Measurements from ENCODE around the gene DCC.

DNA sequence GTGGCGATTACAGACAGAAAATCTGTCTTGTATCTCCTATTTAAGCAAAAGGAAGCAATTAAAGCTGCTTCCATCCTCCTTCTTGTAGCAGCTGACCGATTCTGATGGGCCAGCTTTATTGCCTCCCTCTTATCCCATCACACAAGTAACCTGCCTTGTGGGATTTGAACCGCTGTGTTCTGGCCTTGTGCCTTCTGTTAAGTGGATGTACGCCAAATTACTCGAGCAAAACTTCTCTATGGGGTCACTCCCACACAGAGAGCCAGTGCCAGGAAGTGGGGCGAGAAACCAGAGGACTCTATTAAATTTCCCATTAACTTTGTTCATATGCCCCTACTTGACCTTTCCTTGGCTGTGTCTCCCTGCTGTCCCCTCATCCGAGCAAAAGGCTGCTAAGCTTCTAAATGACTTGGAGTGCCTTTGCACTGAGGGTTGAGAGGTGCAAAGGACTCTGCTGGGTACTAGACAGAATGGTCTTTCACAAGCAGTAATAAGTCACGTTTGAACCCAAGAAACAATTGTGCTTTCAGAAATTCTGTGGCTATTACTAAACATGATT, 1212.0 kb downstream of the DCC start:
- no peak for TF ChIP-seq TARDBP (IDR thresholded peaks at IDR 0.05)
- TF ChIP-seq ZNF384 (IDR thresholded peaks at IDR 0.05) = no peak
- no peak for TF ChIP-seq FOXM1 (IDR thresholded peaks at IDR 0.05; ENCODE audit: borderline replicate concordance)
- no peak for TF ChIP-seq ELF4 (IDR thresholded peaks at IDR 0.05)
- no peak for TF ChIP-seq SUZ12 (IDR thresholded peaks at IDR 0.05)
- no peak for TF ChIP-seq SP1 (IDR thresholded peaks at IDR 0.05)
- TF ChIP-seq LEF1 (IDR thresholded peaks at IDR 0.05; ENCODE audit: borderline replicate concordance) = no peak
- no peak for TF ChIP-seq FOXK2 (IDR thresholded peaks at IDR 0.05)
- no peak for TF ChIP-seq NFRKB (IDR thresholded peaks at IDR 0.05)
- TF ChIP-seq, protein P1, sequence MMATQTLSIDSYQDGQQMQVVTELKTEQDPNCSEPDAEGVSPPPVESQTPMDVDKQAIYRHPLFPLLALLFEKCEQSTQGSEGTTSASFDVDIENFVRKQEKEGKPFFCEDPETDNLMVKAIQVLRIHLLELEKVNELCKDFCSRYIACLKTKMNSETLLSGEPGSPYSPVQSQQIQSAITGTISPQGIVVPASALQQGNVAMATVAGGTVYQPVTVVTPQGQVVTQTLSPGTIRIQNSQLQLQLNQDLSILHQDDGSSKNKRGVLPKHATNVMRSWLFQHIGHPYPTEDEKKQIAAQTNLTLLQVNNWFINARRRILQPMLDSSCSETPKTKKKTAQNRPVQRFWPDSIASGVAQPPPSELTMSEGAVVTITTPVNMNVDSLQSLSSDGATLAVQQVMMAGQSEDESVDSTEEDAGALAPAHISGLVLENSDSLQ (IDR thresholded peaks at IDR 0.05) = no peak
- no peak for TF ChIP-seq ARNT (IDR thresholded peaks at IDR 0.05)
- no peak for TF ChIP-seq HDGF (IDR thresholded peaks at IDR 0.05; ENCODE audit: borderline replicate concordance)
- TF ChIP-seq BHLHE40 (IDR thresholded peaks at IDR 0.05; ENCODE audit: borderline replicate concordance) = no peak
- TF ChIP-seq FOXA1 (IDR thresholded peaks at IDR 0.05) = no peak

Data from HEK293T (cell line).